ENCODE data around the gene MYO10. TPM values are rescaled to one million over a fixed set of nuclear protein-coding genes. Genes with fewer than 3 reads are reported as not detected.

The MYO10 gene
- polyA plus RNA-seq, 3 donors, result 0.23 to 1.1 (median 0.35) TPM

- no peak overlapping the region for H3K4me2 ChIP-seq (replicated peaks; ENCODE audit: extremely low read depth, low read length, poor library complexity, severe bottlenecking)
- intact Hi-C loops (cut with micrococcal nuclease), result no loop called here
- no peak overlapping the region for H3K9ac ChIP-seq (ENCODE audit: insufficient read depth, low read length, poor library complexity, severe bottlenecking)
- H3K27me3 ChIP-seq (ENCODE audit: control insufficient read depth in 2 of 2, insufficient read depth in 2 of 2, low read length in 2 of 2), result peaks cover 2 to 3% of the 10 kb centered on the region in 2 donors
- H3K4me3 ChIP-seq (replicated peaks in 1 of 3; ENCODE audit: low read depth in 2 of 3, low read length in 3 of 3), result no peak overlapping the region
- H3K36me3 ChIP-seq (replicated peaks in 1 of 2; ENCODE audit: control insufficient read depth in 1 of 2, insufficient read depth in 2 of 2, low read length in 2 of 2), result no peaks in the 10 kb centered on the region
- Mint-ChIP-seq H3K4me1 (no peaks in the 10 kb centered on the region), H3K9me3 (peaks cover 0 to 3% (median 0%) of the 10 kb centered on the region in 7 donors), H3K4me3 (no peak overlapping the region), H3K36me3 (no peaks in the 10 kb centered on the region), H3K27me3 (ENCODE audit: low read depth in 3 of 3) (peaks cover 5 to 20% (median 7%) of the 10 kb centered on the region in 3 donors), H3K27ac (no peak overlapping the region)
- no peak overlapping the region for H3K27ac ChIP-seq (ENCODE audit: low read depth in 1 of 2, low read length in 2 of 2)
- no peak overlapping the region for H2AFZ ChIP-seq (ENCODE audit: insufficient read depth, low read depth, low read length, poor library complexity, severe bottlenecking)
- TF ChIP-seq CTCF (IDR thresholded peaks at IDR 0.05), result no peak
- no peak for DNase-seq
- no peaks in the 10 kb centered on the region for H3K4me1 ChIP-seq (ENCODE audit: control insufficient read depth in 1 of 2, insufficient read depth in 2 of 2, low read length in 2 of 2)
- no peaks in the 10 kb centered on the region for H4K20me1 ChIP-seq (ENCODE audit: insufficient read depth, low read length)
- H3K9me3 ChIP-seq (replicated peaks in 1 of 2; ENCODE audit: control insufficient read depth in 1 of 2, insufficient read depth in 1 of 2, low read length in 2 of 2), result no peaks in the 10 kb centered on the region
- 80% methylated on average over 5 of the region's 11 CpGs for WGBS (ENCODE audit: insufficient coverage)
- H3K79me2 ChIP-seq (ENCODE audit: insufficient read depth, low read length), result no peaks in the 10 kb centered on the region
These were observed 198.3 kb downstream of the MYO10 start for GRCh38 chr5:16737620-16738364.

- H3K36me3 Mint-ChIP-seq, result no peaks in the 10 kb centered on the region
- Histone ChIP-seq H3K27ac (ENCODE audit: low read depth in 1 of 2, low read length in 2 of 2) (no peak overlapping the region), H3K79me2 (ENCODE audit: insufficient read depth, low read length) (no peaks in the 10 kb centered on the region), H3K4me1 (ENCODE audit: control insufficient read depth in 1 of 2, insufficient read depth in 2 of 2, low read length in 2 of 2) (no peaks in the 10 kb centered on the region), H3K9me3 (replicated peaks in 1 of 2; ENCODE audit: control insufficient read depth in 1 of 2, insufficient read depth in 1 of 2, low read length in 2 of 2) (no peaks in the 10 kb centered on the region), H3K9ac (ENCODE audit: insufficient read depth, low read length, poor library complexity, severe bottlenecking) (no peak overlapping the region), H3K4me2 (replicated peaks; ENCODE audit: extremely low read depth, low read length, poor library complexity, severe bottlenecking) (no peak overlapping the region), H3K36me3 (replicated peaks in 1 of 2; ENCODE audit: control insufficient read depth in 1 of 2, insufficient read depth in 2 of 2, low read length in 2 of 2) (no peaks in the 10 kb centered on the region), H2AFZ (ENCODE audit: insufficient read depth, low read depth, low read length, poor library complexity, severe bottlenecking) (no peak overlapping the region), H4K20me1 (ENCODE audit: insufficient read depth, low read length) (no peaks in the 10 kb centered on the region), H3K4me3 (replicated peaks in 1 of 3; ENCODE audit: low read depth in 2 of 3, low read length in 3 of 3) (no peak overlapping the region), H3K27me3 (ENCODE audit: control insufficient read depth in 2 of 2, insufficient read depth in 2 of 2, low read length in 2 of 2) (peaks cover 2 to 3% of the 10 kb centered on the region in 2 donors)
- no peak for DNase-seq
- intact Hi-C loops (cut with micrococcal nuclease), result no loop called here
- no peak overlapping the region for H3K27ac Mint-ChIP-seq
- H3K4me3 Mint-ChIP-seq, result no peak overlapping the region
- no peaks in the 10 kb centered on the region for H3K4me1 Mint-ChIP-seq
- no CpG with 5 or more reads among the region's 3 CpGs for WGBS (ENCODE audit: insufficient coverage)
- TF ChIP-seq CTCF (IDR thresholded peaks at IDR 0.05), result no peak
- H3K27me3 Mint-ChIP-seq (ENCODE audit: low read depth in 3 of 3), result peaks cover 3 to 20% (median 7%) of the 10 kb centered on the region in 3 donors
- H3K9me3 Mint-ChIP-seq, result peaks cover 0 to 3% (median 0%) of the 10 kb centered on the region in 7 donors
These were observed 198.9 kb downstream of the MYO10 start for GRCh38 chr5:16737209-16737608.
